Mucosa of stomach (tissue), 1 donor: ENCODE results near the gene LRFN4.
A peak's percentile ranks its signal among the peaks of the same experiment; 100 is the strongest.

Experiments
- H3K27me3 ChIP-seq: one replicate; pipeline ENCODE4 v1.7.0; 2013; ENCODE audit warnings: mild to moderate bottlenecking, low read length; ENCODE audit not compliant: control insufficient read depth, insufficient read depth
- H3K36me3 ChIP-seq: one replicate; pipeline ENCODE4 v1.7.0; 2013; ENCODE audit warnings: low read length; ENCODE audit not compliant: control insufficient read depth, insufficient read depth
- H3K4me1 ChIP-seq: one replicate; pipeline ENCODE4 v1.7.0; 2013; ENCODE audit warnings: mild to moderate bottlenecking, low read length; ENCODE audit not compliant: control insufficient read depth, insufficient read depth
- H3K4me3 ChIP-seq: one replicate; pipeline ENCODE4 v1.7.0; 2013; ENCODE audit warnings: low read length
- H3K9ac ChIP-seq: one replicate; pipeline ENCODE4 v1.7.0; 2013; ENCODE audit warnings: mild to moderate bottlenecking, low read length, moderate library complexity
- H3K9me3 ChIP-seq: one replicate; pipeline ENCODE4 v1.7.0; 2013; ENCODE audit warnings: mild to moderate bottlenecking, low read length, moderate library complexity; ENCODE audit not compliant: control insufficient read depth
- donor health status: Pancreatic carcinoma.

LRFN4 gene

DNA sequence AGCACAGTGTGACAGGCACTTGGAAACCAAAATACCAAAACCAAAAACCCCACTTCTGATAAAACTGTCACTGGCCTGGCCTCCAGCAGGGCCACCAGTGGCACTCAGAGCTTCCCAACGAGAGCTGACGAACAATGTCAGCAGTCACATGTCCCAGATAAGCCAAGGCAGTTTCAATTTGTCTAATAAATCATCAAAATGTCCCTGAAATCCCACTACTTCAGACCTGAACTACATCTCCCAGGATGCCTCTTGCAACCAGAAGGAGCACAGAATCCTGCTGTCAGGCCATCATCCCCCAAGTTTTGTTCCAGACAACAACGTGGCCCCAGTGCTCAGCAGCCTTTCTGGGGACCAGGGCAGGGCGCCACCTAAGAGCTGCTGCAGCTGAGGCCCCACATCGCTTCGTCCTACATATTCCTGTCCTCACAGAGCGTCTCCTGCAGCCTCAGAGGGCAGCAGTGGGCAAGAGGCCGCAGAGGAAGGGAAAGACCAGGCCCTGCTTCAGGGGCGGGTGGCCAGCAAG lies 25.1 kb downstream of the LRFN4 start:
- Histone ChIP-seq H3K27me3 (no peaks in the 10 kb centered on the region), H3K4me3 (no peak overlapping the region), H3K9me3 (no peaks in the 10 kb centered on the region), H3K36me3 (no peaks in the 10 kb centered on the region), H3K9ac (no peak overlapping the region), H3K4me1 (peaks cover 48% of the 10 kb centered on the region)

DNA sequence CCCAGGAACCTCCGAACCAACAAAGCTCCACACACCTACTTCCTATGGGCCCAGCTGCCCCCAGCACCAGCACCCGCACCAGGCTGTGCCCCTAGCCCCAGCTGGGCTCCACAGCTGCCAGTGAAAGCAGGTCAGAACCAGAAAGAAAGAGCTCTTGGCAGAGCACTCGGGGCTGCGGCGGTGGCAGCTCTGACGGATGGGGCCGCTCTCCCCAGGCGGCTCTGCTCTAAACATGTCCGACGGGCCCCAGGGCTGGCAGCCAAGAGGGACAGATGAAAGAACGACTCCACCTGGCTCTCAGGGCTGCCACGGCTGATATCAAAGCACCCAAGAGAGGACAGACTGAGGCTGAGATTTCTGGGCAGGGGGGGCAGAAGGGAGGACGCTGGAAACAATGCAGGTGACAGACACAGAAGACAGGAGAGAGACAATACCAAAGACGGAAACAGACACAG lies 25.7 kb downstream of the LRFN4 start:
- no peaks in the 10 kb centered on the region for H3K27me3 ChIP-seq
- H3K4me3 ChIP-seq, result no peak overlapping the region
- H3K9me3 ChIP-seq, result no peaks in the 10 kb centered on the region
- H3K4me1 ChIP-seq, result peaks cover 48% of the 10 kb centered on the region
- peak overlapping the region; percentile 37 for H3K9ac ChIP-seq
- H3K36me3 ChIP-seq, result no peaks in the 10 kb centered on the region

DNA sequence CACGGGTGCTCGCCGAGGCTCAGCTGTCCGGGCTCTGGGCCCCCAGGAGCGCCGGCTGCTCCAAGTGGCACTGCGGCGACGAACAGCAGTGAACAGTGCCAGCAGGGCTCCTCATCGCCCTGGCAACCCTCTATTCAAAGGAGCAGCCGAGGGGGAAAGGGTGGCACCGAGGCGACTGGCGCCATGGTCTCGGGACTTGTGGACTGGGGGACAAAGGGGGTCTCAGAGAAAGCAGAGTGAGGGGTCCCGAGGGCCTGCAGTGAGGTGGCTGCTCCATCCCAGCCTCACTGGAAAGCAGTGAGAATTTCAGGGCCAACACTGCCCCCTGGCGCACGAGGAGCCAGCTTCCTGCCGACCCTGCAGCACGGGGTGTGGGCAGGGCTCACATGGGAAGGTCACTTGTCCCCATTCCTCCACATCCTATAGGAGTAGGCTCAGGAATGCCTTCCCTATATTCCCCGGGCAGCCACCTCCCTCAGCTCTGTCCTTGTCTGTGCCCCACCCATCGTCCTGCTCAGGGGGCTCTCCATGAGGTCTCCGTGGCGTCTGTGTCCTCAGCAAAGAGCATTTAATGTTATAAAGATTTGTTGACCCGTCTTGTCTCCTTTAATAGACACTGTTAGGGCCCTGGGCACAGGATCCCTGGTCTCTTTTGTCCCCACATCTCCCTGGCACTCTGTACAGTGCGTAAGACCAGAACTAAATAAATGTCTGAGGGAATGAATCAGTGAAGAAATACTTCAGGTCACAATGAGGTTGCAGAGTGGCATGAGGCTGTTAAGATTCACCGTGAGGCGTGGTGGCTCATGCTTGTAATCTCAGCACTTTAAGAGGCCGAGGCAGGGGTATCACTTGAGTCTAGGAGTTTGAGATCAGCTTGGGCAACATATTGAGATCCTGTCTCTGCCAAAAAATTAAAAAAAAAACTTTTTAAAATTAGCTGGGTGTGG lies 26.4 kb downstream of the LRFN4 start:
- Histone ChIP-seq H3K27me3 (no peaks in the 10 kb centered on the region), H3K4me1 (peaks cover 48% of the 10 kb centered on the region), H3K36me3 (no peaks in the 10 kb centered on the region), H3K9ac (peak overlapping the region; percentile 37), H3K9me3 (no peaks in the 10 kb centered on the region), H3K4me3 (no peak overlapping the region)

DNA sequence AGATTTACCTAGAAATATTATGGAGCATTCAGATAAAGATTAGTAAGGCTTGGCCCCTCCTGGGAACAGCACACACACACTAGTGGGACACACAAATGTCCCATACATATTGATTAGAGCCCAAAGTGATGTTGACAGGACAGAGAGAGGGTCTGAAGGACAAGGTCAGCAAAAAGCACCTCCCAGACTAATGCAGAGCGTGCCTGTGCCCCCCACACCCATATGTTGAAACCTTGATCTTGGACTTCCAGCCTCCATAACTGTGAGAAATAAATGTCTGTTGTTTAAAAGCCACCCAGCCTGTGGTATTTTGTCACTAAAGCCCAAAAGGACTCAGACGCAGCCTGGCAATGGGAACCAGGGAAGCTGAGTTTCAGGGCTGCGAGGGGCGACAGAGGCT lies 27.6 kb downstream of the LRFN4 start:
- H3K4me1 ChIP-seq, result peaks cover 39% of the 10 kb centered on the region
- H3K36me3 ChIP-seq, result no peaks in the 10 kb centered on the region
- H3K4me3 ChIP-seq, result no peak overlapping the region
- H3K9ac ChIP-seq, result no peak overlapping the region
- no peaks in the 10 kb centered on the region for H3K9me3 ChIP-seq
- no peaks in the 10 kb centered on the region for H3K27me3 ChIP-seq

DNA sequence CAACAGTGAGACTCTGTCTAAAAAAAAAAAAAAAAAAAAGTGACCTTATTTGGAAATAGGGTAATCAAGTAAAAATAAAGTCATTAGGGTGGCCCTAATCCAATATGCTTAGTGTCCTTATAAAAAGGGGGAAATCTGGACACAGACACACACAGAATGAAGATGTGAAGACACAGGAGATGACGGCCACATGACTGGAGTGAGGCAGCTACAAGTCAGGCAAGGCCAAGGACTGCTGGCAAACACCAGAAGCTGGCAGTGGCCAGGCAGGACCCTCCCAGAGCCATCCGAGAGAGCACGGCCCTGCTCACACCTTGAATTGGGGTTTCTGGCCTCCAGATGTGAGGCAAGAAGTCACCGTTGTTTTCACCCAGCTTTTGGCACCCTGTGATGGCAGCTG lies 28.6 kb downstream of the LRFN4 start:
- H3K9me3 ChIP-seq, result no peaks in the 10 kb centered on the region
- no peak overlapping the region for H3K4me3 ChIP-seq
- peaks cover 29% of the 10 kb centered on the region for H3K4me1 ChIP-seq
- no peaks in the 10 kb centered on the region for H3K36me3 ChIP-seq
- H3K9ac ChIP-seq, result no peak overlapping the region
- no peaks in the 10 kb centered on the region for H3K27me3 ChIP-seq

DNA sequence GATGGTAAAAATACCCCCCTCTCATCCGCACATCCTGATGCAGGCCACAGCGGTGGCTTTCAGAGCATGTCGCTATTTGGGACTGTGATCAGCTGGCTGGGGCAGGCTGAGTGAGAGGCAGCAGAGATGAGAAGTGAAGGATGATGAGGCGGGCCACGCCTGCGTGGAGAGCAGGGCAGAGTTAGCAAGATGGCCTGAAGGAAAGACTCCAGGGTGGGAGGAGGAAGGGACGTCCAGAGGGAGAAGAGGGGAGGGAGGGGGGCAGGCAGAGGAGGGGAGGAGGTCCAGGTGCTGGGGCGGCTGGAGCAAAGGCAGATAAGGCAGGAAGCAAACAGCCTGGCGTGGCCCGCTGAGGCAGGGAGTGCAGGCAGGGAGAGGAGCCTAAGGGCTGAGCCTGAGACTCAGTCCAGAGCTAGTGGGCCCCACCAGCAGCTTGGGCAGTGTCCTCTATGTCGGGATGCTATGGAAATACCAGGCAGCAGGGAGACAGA lies 29.1 kb downstream of the LRFN4 start:
- Histone ChIP-seq H3K36me3 (no peaks in the 10 kb centered on the region), H3K4me1 (peaks cover 24% of the 10 kb centered on the region), H3K9me3 (no peaks in the 10 kb centered on the region), H3K27me3 (no peaks in the 10 kb centered on the region), H3K4me3 (no peak overlapping the region), H3K9ac (no peak overlapping the region)

DNA sequence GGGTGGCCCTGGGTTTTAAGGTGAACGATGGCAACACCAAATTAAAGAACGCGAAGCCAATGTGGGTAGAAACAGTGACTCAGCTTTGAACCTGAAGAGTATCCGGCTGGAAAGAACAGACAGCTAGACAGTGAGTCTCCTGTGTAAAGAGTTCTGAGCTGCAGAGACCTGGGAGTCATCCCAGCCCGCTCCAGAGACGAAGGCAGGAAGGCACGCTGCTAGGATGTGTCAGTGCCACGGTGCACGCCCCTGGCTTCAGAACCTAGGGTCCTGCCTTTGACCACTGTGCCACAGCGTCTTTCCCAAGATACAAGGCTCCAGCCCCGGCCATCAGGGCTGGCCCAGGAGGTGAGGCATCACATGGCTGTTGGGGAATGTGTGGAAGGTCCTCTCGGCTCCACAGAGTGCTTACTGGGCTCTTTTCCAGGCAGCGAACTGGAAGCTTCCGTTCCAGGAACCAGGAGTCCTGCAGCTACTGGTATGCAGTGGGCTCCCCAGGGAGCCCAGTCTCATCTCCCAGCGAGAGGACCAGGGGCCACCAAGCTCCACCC lies 29.9 kb downstream of the LRFN4 start:
- H3K4me3 ChIP-seq, result no peak overlapping the region
- peaks cover 17% of the 10 kb centered on the region for H3K4me1 ChIP-seq
- H3K36me3 ChIP-seq, result no peaks in the 10 kb centered on the region
- H3K27me3 ChIP-seq, result no peaks in the 10 kb centered on the region
- H3K9ac ChIP-seq, result no peak overlapping the region
- no peaks in the 10 kb centered on the region for H3K9me3 ChIP-seq

DNA sequence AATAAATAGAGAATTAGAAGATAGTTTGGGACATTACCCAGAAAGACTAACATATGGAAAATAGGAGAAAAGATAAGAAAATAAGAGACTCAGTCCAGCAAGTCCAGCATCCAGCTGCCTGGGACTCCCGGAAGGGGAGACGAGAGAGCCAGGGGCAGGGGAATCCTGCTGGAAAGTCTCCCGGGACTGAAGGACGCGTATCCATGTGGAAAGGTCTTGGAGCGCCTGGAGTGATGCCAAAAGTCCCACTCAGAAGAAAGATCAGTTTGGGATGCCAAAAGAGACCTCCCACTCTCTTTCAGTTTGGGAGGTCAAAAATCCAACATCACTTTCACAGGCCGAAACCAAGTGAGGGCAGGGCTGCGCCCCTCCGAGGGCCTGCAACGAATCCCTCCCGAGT lies 30.7 kb downstream of the LRFN4 start:
- Histone ChIP-seq H3K4me3 (no peak overlapping the region), H3K9ac (no peak overlapping the region), H3K36me3 (no peaks in the 10 kb centered on the region), H3K9me3 (no peaks in the 10 kb centered on the region), H3K27me3 (no peaks in the 10 kb centered on the region), H3K4me1 (peaks cover 9% of the 10 kb centered on the region)

DNA sequence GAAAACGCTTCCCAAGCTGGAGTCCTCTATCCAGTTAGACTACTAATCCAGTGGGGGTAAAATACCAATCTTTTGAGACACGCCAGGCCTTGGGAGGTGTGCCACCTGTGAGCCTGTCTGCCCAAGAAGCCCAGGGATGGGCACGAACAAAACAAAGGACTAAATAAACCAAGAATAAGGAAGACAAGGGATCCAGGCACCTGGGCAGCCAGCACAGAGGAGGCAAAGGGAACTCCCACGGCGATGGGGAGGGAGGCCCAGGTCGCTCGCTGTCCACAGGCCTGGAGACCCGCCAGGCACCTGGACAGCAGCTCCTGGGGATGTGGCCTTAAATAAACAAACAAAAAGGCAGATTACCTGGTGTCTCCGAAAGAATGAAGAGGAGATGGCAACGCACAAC lies 31.4 kb downstream of the LRFN4 start:
- Histone ChIP-seq H3K36me3 (no peaks in the 10 kb centered on the region), H3K9me3 (no peaks in the 10 kb centered on the region), H3K4me1 (peaks cover 2% of the 10 kb centered on the region), H3K9ac (no peak overlapping the region), H3K27me3 (no peaks in the 10 kb centered on the region), H3K4me3 (no peak overlapping the region)

DNA sequence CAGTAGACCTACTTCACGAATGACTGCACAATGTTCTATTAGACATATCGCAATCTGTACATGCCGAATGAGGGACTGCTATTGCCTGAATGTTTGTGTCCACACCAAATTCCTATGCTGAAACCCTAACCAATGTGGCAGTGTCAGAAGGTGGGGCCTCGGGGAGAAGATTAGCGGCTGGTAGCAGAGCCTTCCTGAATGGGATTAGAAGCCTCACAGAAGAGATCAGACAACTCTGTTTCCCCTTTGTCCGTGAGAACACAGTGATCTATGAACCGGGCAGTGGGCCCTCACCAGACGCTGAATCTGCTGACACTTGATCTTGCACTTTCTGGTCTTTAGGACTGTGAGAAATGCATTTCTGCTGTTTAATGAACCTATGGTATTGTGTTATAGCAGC lies 33.1 kb downstream of the LRFN4 start:
- Histone ChIP-seq H3K4me1 (no peaks in the 10 kb centered on the region), H3K4me3 (no peak overlapping the region), H3K9me3 (no peaks in the 10 kb centered on the region), H3K27me3 (no peaks in the 10 kb centered on the region), H3K36me3 (no peaks in the 10 kb centered on the region), H3K9ac (no peak overlapping the region)

DNA sequence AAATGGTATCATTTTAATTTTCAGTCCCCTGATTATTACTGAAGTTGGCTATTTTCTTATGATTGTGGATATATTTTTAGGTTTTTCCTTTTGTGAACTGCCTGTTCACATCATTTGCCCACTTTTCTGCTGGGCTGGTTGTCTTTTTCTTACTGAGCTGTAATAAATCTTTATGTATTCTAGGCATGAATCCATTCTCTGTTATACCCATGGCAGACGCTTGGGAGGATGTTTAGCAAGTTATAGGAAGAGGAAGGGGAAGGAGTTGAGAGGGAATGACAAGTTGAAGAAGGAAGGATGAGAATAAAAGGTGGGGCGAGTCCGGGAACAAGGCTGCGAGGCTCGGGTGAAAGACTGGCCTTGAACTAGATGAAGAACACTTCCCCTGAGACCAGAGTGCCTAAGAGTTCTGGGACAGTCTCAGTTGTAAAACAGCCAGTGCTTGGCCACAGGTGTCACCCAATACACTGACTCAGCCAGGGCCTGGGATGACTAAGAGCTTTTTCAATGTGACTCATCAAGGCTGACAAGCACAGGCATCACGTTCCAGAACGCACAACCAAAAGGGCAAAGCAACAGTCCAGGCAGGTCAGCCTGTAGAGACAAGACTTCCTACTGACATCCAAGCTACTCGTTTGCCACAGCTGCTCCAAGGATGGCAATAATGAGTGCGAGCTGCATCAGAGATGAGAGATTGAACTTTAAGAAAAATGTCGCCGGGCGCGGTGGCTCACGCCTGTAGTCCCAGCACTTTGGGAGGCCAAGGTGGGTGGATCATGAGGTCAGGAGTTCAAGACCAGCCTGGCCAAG lies 35.2 kb downstream of the LRFN4 start:
- no peaks in the 10 kb centered on the region for H3K36me3 ChIP-seq
- no peak overlapping the region for H3K9ac ChIP-seq
- no peak overlapping the region for H3K4me3 ChIP-seq
- H3K27me3 ChIP-seq, result no peaks in the 10 kb centered on the region
- no peaks in the 10 kb centered on the region for H3K9me3 ChIP-seq
- H3K4me1 ChIP-seq, result no peaks in the 10 kb centered on the region
